NCI-H1105 treated with DMSO at 0.1 percent for 48 hours (cell line): Measurements from ENCODE around the gene MORN4.
"Not testable (repeated sequence)": the region's sequence is repeated elsewhere in the genome, so short reads cannot be mapped to it uniquely, and the experiment has no call there.

Experiments used
- DNase-seq: peaks from one replicate; lab custom pipeline; 2025; lab: John Stamatoyannopoulos, UW

The MORN4 gene

DNA sequence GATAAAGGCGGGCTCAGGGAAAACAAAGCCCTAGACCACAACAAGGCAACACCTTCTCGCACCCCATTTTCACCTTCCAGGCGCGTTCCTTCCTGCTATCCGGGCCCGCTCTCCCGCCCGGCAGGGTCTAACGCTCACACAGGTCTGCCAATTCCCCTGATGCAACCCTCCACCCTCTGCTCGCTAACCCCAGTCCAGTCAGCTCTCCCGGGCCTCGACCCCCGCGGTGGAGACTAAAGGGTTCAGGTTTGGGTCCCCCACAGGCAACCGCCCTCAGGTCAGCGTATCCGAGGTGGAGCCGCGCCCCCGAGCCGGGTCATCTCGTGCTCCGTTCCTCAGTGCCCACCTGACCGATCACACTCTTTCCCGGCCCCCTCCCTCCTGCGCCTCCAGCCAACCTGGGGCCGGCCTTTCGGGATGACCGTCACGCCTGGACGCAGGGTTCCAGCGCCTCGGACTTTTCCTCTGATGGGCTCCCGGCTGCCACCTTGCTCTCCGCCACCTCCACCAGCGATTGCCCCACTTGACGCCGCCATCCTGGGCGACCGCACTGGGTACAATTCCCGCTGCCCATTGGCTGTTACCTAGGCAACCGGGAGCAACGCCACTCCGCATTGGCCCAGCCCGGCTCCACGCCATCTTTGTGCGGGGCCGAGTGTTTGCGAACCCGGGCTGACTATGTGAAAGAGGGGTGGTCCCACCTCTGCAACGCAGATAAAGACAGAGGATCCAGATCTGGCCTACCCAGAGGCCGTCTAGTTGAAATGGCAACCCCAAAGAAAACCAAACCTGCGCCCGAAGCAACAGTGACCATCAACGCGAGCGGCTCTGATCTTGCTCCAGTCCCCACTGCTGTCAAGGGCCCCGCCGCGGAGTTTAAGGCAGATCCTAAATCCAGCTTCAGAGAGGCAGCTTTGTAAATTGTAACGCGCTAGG, at the start of gene MORN4:
Gene MORN4, minus strand, starts transcription at position 552 of the 936 bp plus-strand sequence. CDS start 13,847 bp downstream, outside the sequence.
- peak; percentile 87 for DNase-seq

DNA sequence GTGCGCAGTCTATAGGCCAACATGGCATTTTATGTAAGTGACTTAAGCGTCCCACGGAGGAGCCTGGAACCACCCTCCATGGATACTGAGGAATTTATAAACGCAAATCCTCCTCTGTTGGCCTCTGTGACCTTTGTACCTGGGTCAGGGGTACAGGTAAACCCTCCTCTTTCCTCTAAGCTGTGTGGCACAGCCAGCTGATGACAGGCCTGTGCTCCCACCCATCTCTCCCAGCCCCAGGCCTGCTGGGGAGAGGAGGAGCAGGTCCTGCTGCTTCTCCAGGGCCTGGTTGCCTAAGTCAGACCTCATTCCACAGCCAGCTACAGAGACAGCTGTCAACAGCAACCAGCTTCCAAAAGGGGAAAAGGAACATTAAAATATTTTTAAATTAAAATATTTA, 48.7 kb upstream of the MORN4 start:
- DNase-seq: no peak

DNA sequence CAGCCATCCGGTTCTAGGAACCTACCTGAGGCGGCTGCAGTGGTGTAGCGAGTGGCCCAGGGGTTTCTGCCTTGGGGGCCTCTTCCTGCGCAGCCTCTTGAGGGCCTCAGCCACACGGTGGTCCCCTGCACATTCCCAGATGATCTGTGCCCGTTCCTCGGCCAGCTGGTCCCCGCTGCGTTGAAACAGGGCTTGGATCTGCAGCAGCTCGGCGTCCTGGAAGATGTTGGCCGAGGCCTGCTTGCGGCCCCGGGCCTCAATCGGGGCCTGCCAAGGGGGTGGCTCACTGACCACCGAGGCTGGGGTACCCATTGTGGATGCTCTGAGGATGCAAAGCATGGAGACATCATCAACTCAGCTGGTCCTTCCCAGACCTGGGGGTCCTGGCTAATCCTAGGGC, 46.3 kb upstream of the MORN4 start:
- no peak for DNase-seq

DNA sequence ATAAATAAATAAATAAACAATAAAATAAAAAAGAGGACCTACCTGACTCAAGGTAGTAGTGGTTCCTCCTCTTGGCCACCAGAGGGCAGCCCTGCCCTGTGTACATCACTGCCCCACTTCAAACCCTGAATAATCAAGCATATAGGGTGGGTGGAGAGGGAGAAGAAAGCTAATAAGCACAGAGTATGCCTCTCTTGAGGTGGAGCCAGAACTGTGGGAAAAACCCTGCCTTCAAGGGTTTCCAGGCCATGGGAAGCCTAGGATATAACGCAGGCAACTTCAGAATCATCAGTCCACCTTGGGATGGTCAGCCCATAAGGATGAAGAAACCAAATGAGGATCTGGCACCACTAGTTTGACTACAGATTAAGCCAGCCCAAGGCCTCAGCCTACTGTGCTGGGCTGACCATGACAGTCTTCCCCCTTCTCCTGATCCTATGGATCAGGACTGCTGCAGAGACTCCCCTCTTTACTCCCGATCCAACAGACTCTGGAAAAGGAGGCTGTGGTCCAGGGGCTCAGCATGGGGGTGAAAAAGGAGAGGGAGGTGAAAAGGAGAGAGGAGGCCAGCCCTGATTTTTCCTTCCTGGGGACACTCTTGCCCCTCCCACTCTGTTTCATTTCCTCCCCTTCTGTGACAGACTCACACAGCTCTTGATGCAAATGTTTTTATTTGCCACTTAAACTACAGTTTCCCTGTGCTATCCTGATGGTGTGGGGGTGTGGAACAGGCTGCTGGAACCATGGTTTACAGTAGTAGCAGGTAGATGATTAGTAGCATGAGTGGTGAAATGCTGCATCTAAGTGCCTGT, 43.7 kb upstream of the MORN4 start:
- DNase-seq: peak; percentile 4

DNA sequence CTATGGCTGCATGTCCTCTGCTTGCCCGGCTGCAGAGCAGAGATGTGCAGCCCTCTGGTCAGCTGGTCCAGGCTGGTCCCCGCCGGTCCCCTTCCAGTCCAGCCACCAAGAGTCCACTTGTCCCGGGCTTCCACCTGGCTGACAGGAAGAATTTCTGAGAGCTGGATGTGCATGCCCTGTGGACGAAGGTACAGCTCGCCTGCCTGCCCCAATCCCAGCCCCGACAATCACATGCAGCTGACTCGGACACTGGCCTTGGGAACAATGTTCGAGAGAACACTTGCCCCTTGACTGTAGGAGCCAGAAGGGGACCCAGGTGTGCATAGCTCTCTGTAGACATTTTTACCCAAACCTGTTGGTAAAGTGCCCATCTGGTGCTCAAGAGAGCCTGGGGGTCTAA, 41.9 kb upstream of the MORN4 start:
- no peak for DNase-seq

DNA sequence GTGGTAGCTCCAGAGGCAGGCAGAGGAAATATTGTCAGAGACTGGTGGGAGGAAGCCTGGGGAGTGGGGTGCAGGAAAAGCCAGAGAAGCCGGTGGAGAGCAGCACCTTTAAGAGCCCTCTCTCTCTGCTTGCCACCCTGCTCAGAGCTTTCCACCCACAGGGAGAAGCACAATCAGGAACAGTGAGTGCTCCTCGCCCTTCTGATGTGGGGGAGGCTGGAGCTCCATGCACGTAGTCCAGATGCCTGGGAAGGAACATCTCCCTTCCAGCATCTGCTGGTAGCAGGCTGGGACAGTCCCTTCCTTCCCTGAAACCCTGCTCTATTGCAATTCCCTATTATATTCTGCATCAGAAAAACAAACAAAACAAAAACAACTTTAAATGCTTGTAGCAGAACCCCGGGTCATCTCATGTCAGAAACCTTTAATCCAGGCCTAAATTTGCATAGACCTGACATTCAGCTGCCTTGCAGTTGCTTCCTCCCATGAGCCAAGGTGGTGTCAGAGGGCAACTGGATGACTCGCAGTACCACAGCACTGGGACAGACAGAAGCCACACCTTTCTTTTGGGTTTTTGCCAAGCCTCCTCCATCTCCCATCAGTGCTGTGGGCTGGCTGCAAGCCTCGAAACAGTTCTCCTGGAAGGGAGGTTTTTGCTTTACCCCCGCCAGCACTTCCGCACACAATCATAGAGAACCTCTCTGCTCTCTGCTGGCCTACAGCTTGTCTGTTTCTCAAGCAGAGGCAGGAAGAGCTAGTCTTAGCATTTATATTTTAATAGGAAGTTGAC, 40.6 kb upstream of the MORN4 start:
- no peak for DNase-seq

DNA sequence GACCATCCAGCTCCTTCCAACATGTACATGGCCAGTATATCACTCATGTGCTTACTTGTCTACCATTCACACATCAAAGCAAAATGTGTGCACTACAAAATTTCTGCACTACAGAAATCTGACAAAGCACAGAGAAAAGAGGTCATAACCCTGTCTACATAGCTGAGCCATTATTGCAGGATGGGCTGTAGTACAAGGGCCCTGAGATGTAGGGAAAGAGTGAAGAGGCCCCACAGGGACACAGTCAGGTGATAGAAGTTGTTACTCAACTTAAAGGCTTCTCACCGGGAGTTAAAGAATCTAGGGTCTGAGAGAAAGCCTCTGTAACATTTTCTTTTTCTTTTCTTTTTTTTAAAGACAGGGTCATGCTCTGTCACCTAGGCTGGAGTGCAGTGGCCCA, 36.3 kb upstream of the MORN4 start:
- DNase-seq: no peak

DNA sequence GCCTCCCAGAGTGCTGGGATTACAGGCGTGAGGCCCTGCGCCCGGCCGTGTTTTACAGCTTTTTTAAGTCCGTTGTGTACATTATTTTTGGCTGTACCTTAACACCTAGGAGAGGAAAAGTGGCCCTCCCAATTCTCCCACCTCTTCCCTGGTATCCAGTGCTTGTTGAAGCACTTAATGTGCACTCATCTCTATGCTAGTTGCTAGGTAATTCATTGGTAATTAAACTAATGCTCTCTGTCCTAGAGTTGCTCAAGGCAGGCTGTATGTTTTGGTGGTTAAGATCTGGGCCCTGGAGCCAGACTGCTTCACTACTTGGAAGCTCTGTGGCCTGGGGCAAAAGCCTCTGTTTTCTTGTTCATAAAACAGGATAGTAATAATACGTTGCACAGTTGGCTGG, 34.2 kb upstream of the MORN4 start:
- no peak for DNase-seq

DNA sequence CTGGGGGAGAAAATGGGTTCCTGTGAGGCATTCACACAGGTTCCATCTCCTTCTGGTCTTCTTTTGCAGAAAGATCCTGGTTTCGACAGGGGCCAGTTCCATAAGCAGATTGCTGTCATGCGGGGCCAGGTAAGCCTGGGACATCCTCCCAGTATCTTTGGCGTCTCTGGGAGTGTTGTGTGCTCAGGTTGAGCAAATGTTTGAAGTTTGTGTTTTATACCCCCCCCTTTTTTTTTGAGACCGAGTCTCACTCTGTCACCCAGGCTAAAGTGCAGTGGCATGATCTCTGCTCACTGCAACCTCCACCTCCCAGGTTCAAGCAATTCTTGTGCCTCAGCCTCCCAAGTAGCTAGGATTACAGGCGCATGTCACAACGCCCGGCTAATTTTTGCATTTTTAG, 33.7 kb upstream of the MORN4 start:
- no peak for DNase-seq

DNA sequence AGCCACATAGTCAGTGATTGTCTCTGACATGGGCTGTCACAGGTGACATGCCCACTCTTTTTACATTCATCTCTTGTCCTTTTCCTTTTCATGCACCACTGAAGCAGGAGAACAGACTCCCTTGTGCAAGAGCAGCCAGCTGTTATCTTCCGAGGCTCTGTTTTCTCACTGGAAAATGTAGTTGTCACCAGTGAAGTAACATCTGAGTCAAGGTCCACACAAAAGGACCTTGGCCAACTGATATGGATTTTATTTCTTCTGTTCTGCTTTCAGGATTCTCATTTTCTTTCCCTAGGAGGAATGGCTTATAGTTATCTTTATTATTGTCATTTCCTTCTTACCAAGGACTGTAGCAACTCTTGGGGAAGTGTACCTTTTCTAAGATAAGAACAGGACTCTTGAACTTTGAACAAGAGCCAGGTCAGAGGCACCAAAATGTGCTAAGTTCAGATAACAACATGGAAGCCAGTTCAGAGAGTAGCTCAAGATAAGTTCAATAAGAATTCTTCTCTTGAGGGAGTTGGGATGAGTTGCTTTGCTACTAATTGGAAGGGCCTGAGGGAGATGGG, 31.1 kb upstream of the MORN4 start:
- no peak for DNase-seq

DNA sequence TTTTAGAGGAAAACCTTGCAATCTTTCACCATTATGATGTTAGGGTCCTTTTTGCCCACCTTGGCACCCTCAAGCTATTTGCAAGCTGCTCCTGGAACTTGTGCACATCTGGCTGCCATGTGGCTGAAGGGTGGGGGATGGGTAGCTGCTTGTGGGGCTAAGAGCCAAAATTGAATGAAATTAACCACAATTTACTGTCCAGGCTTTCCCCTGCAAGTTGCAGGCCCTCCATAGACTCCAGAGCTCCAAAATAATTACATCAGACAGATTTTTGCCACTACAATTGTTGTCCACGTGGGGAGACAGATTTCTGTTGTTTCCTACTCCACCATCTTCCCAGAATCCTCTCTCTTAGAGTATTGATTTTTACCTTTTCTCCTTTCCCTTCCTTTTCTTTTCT, 26.3 kb upstream of the MORN4 start:
- DNase-seq: no peak

DNA sequence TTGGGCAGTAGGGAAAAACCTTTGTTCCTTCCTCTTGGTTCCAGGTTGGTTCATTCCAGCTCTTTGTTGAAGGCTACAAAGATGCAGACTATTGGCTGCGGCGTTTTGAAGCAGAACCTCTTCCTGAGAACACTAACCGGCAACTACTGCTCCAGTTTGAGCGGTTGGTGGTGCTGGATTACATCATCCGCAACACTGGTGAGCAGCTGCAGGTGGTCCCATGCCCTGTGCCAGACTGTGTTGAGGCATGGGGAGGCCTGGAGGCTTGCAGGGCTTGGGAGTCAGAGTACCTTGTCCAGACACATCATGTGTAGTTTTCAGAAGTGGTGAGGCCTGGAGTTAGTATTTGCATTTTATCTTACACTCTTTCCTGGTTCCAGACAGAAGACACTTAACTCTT, 23.5 kb upstream of the MORN4 start:
- DNase-seq: no peak

DNA sequence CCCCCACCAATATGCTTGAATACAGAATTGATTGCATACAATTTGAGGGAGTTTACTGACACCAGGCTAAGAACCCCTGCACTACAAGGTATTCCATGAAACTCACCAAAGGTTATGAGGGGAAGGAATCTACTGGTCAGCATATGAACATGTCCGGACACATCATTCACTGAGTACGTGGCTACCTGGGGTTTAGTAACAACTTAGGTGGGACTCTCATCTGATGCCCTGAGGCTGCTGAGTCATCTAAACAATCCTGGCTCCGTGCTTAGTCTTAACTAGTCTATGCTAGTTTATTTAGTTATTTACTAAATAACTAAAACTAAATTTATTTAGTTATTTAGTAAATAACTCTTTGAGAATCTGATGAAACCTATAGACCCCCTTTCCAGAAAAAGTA, 18.5 kb upstream of the MORN4 start:
- DNase-seq: no peak

DNA sequence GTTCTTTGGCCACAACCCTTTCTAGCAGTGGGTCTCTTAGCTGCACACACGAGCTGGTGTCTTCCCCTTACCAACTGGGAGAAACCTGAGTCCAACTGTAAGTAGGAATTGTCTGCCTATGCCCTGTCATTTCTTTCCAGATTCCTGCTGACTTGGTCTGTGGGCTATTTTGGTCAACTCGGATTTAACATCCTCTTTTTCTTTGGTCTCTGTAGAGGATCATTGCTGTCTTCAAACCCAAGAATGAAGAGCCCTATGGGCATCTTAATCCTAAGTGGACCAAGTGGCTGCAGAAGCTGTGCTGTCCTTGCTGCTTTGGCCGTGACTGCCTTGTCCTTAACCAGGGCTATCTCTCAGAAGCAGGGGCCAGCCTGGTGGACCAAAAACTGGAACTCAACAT, 17.4 kb upstream of the MORN4 start:
- DNase-seq: no peak

DNA sequence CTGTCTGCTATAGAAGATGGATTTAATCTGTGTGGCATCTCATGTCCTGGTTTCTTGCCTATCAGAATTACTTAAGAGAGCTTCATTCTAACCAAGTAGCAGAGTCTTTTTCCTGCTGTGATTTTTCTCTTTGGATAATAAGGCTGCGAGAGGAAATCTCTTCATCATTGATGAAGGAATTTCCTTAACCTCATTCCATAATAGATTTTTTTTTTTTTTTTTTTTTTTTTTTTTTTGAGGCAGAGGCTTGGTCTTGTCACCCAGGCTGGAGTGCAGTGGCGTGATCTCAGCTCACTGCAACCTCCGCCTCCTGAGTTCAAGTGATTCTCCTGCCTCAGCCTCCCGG, 16.1 kb upstream of the MORN4 start:
- DNase-seq: not testable (repeated sequence)

DNA sequence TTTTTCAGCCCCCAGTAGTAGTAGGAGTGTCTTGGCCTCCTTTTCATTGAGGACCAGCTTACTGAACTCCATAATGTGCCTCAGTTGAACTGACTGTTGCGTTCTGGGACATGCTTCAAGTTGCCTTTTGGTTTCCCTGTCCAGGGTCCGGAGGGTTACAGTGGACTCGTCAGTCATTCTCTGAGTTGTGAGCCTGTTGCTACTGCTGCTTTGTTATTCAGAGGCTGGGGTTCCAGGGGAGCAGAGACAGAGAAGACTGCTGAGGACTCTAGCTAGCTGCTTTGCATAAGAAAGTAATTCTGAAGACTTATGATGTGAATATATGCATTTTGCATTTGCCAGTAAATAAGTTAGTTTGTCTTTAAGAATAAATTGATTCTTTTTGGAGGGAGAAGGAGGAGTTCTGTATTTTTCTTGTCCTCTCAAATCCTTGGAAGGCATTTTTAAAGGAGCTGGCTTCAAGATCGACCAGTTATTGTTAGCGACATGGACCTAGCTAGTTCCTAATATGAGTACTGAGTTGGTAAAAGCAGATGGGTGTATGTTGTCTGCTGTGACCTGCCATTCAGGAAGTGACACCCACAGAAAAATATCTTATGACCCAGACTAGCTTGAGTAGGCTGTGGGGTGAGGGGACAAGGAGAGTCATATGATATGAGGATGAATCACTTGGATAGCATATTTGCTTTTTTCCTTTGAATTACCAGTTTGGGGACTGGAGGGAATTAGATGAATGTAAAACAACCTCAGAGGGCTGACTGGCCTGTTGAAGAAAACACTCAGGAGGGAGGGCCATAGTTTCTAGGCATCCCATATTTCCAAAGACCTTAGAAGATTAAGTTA, 15.5 kb upstream of the MORN4 start:
- DNase-seq: no peak

DNA sequence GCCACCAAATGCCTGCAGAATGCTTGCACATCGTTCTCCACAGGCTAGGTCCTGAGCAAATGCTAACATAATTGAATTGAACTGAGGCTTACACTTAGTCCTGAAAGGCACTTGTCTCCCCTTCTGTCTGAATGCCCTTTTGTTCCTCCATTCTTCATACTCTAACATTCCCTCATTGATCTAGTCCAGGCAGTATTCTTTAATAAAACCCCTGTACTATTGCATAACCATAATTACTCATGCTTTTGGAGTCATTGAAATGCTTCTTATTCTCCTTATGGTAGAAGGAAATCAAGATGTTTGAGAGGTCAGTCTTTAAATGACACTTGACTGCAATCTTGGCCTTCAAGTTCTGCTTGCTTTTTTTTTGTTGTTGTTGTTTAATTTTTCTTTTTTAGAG, 14.3 kb upstream of the MORN4 start:
- DNase-seq: no peak

DNA sequence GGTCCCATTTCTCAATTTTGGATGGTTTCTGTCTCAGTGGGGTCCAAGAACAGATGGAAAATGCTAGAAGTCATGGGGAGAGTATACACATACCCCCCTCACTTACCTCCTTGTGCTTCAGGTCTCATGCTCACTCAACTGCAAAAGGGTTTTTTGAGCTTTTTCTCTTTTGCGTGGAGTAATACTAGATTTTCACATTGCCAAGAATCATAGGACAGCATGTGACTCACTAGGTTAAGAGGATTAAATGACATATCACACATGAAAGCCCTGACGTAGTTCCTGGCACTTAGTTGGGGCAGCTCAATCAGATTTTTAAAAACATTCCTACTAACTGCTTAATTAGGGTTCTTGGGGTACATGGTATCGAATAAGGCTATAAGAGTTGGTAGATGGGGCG, 11.6 kb upstream of the MORN4 start:
- DNase-seq: no peak

DNA sequence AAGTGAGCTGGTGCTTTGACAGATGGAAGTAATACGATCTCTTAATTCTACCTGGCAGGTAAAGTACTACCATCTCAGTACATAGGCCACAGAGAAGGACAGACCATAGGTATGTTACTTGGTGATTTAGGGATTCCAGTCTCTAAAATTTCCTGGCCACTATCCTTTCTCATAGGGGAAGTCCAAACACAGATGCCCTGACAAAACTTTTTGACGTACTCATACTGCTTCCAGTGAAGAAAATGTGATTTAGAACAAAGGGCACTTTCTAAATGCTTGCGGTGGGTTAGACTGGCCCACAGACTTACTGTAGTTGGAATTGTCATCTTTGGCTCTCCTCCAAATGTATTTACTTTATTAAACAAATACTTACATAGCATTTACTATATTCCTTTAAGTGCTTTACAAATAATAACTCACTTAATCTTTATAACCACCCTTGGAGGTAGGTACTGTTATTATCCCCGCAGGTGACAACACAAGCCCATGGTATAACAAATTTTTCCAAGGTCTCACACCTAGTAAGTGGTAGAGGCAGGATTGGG, 10.2 kb upstream of the MORN4 start:
- DNase-seq: no peak

DNA sequence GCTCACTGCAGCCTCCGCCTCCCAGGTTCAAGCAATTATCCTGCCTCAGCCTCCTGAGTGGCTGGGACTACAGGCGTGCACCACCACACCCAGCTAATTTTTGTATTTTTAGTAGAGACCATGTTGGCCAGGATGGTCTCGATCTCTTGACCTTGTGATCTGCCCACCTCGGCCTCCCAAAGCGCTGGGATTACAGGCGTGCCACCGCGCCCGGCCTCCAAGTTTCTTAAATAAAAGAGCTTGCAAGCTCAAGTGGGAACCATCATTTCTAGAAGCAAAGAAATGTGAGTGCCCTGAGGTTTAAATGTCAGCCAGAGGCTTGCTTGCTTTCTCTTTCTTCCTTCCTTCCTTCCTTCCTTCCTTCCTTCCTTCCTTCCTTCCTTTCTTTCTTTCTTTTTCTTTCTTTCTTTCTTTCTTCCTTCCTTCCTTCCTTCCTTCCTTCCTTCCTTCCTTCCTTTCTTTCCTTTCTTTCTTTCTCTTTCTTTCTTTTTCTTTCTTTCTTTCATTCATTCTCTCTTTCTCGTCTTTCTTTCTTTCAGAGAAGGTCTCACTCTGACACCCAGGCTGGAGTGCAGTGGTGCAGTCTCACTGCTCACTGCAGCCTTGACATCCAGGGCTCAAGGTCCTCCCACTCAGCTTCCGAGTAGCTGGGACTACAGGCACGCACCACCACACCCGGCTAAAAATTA, 9.3 kb upstream of the MORN4 start:
- DNase-seq: not testable (repeated sequence)
